ENCODE results near the gene LENG1. TPM values are rescaled to one million over a fixed set of nuclear protein-coding genes. Genes with fewer than 3 reads are reported as not detected.

LENG1 gene
- total RNA-seq, 1 donor from 2014 or later = 7.3 TPM

DNA sequence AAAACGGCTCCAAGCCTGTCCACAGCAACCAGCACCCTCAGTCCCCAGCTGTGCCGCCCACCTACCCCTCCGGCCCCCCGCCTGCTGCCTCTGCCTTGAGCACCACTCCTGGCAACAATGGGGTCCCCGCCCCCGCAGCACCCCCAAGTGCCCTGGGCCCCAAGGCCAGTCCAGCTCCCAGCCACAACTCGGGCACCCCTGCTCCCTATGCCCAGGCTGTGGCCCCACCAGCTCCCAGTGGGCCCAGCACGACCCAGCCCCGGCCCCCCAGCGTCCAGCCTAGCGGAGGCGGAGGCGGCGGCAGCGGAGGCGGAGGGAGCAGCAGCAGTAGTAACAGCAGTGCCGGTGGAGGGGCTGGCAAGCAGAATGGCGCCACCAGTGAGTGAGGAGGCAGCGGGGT lies 11.4 kb downstream of the LENG1 start:
- TF ChIP-seq, protein P1, sequence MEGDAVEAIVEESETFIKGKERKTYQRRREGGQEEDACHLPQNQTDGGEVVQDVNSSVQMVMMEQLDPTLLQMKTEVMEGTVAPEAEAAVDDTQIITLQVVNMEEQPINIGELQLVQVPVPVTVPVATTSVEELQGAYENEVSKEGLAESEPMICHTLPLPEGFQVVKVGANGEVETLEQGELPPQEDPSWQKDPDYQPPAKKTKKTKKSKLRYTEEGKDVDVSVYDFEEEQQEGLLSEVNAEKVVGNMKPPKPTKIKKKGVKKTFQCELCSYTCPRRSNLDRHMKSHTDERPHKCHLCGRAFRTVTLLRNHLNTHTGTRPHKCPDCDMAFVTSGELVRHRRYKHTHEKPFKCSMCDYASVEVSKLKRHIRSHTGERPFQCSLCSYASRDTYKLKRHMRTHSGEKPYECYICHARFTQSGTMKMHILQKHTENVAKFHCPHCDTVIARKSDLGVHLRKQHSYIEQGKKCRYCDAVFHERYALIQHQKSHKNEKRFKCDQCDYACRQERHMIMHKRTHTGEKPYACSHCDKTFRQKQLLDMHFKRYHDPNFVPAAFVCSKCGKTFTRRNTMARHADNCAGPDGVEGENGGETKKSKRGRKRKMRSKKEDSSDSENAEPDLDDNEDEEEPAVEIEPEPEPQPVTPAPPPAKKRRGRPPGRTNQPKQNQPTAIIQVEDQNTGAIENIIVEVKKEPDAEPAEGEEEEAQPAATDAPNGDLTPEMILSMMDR (IDR thresholded peaks at IDR 0.05; ENCODE audit: borderline replicate concordance) = no peak
- no peak for DNase-seq
- peaks cover 98% of the 10 kb centered on the region for H3K36me3 ChIP-seq
- H3K27ac ChIP-seq (replicated peaks) = peak overlapping the region; percentile 62
- no peak overlapping the region for H3K4me3 ChIP-seq
- H3K27me3 ChIP-seq (ENCODE audit: low read depth) = no peaks in the 10 kb centered on the region
- no peaks in the 10 kb centered on the region for H3K9me3 ChIP-seq (replicated peaks)
- peaks cover 30% of the 10 kb centered on the region for H3K4me1 ChIP-seq
- intact Hi-C loops (cut with micrococcal nuclease) = no loop called here

DNA sequence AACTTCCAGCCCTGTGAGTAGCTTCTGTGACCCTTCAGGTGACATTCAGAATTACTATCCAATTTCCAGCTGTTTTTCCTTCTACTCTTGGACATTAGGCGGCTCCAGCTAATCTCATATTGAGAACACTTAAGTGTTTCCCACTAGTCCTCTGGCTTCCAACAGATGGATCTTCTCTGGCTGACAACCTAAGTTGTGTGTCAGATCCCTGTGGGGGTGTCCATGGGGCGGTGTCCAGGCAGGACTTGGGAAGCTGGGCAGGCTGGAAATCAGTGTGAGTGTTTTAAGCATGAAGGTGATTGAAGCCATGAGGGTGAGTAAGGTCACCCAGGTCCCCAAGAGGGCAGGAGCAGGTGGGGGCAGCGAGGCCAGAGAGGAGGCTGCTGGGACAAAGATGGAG lies 11.8 kb downstream of the LENG1 start:
- Histone ChIP-seq H3K27me3 (ENCODE audit: low read depth) (no peaks in the 10 kb centered on the region), H3K27ac (replicated peaks) (peak overlapping the region; percentile 62), H3K9me3 (replicated peaks) (no peaks in the 10 kb centered on the region), H3K36me3 (peaks cover 98% of the 10 kb centered on the region), H3K4me3 (no peak overlapping the region), H3K4me1 (peaks cover 27% of the 10 kb centered on the region)
- peak; percentile 67 for DNase-seq
- intact Hi-C loops (cut with micrococcal nuclease) = no loop called here
- TF ChIP-seq, protein P1 (IDR thresholded peaks at IDR 0.05; ENCODE audit: borderline replicate concordance) = no peak

DNA sequence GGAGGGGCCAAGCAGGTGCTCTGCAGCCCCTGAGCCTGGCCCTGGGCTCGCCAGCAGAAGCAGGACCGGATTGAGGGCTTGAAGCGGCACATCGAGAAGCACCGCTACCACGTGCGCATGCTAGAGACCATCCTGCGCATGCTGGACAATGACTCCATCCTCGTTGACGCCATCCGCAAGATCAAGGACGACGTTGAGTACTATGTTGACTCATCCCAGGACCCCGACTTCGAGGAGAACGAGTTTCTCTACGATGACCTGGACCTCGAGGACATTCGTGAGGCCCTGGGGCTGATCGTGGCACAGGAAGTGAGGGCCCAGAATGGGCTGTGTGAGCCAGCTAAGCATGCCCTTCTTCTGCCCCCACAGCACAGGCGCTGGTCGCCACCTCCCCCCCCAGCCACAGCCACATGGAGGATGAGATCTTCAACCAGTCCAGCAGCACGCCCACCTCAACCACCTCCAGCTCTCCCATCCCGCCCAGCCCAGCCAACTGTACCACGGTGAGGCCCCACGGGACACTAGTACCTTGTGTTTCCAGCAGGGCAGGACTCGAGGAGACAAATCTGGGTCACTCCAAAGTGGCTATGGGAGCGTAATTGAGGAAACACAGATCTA lies 13.9 kb downstream of the LENG1 start:
- Histone ChIP-seq H3K4me3 (no peak overlapping the region), H3K9me3 (replicated peaks) (no peaks in the 10 kb centered on the region), H3K27me3 (ENCODE audit: low read depth) (no peaks in the 10 kb centered on the region), H3K4me1 (peaks cover 41% of the 10 kb centered on the region), H3K27ac (replicated peaks) (no peak overlapping the region), H3K36me3 (peaks cover 81% of the 10 kb centered on the region)
- no peak for DNase-seq
- TF ChIP-seq, protein P1 (IDR thresholded peaks at IDR 0.05; ENCODE audit: borderline replicate concordance) = no peak
- intact Hi-C loops (cut with micrococcal nuclease) = no loop called here

DNA sequence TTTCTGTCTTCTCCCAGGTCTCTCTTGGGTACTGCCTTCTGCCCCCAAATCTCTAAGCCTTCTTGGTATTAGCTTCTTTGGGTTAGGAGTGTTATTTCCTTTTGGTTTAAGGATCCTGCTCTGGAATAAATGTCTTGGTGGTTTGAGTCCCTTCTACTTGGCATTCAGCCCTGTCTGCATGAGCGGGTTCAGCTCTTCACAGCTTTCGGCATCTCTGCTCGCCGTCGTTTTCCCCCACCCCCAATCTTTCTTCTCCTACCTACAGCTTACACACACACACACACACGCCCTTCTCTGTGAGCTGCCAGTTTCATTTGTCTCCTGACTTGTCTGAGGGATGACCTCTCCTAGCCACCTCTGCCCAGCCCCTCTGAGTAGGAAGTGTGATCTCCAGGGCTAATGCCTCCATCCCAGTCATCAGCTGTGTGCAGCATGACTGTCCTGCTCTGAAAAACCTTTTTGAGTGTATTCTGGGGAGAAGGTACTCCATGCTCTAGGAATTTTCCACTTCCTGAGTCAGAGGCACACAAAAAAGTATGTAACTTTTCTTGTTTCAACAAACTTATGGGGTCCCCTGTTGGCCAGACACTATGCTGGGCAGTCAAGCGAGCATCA lies 17.2 kb downstream of the LENG1 start:
- TF ChIP-seq, protein P1 (IDR thresholded peaks at IDR 0.05; ENCODE audit: borderline replicate concordance) = no peak
- Histone ChIP-seq H3K9me3 (replicated peaks) (no peaks in the 10 kb centered on the region), H3K27ac (replicated peaks) (no peak overlapping the region), H3K4me1 (peaks cover 60% of the 10 kb centered on the region), H3K27me3 (ENCODE audit: low read depth) (no peaks in the 10 kb centered on the region), H3K36me3 (peaks cover 49% of the 10 kb centered on the region), H3K4me3 (no peak overlapping the region)
- DNase-seq = no peak
- intact Hi-C loops (cut with micrococcal nuclease) = no loop called here

DNA sequence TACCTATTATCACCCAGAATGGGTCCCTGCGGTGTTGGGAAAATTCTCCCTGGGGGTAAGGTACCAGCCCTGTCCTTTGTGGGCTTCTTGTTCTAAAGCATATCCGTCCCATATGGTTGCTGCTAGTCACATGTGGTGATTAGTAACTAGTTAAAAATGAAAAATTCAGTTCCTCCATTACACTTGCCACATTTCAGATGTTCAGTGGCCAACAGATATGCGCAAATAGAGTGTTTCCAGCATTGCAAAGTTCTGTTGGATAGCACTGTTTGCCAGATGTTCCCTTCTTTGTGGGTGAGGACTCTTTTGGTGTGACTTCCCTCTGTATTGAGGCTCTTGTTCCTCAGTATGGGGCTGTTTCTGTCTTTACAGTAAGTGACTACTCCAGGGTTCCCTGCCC lies 18.2 kb downstream of the LENG1 start:
- H3K36me3 ChIP-seq = peaks cover 40% of the 10 kb centered on the region
- H3K27me3 ChIP-seq (ENCODE audit: low read depth) = no peaks in the 10 kb centered on the region
- H3K9me3 ChIP-seq (replicated peaks) = no peaks in the 10 kb centered on the region
- intact Hi-C loops (cut with micrococcal nuclease) = no loop called here
- no peak overlapping the region for H3K4me3 ChIP-seq
- TF ChIP-seq, protein P1 (IDR thresholded peaks at IDR 0.05; ENCODE audit: borderline replicate concordance) = no peak
- H3K4me1 ChIP-seq = peaks cover 55% of the 10 kb centered on the region
- H3K27ac ChIP-seq (replicated peaks) = no peak overlapping the region
- DNase-seq = no peak

Measured in left ventricle myocardium inferior (tissue), 1 donor.